Fibroblast of lung (primary cell): ENCODE results near the gene TEDC1. TPM values are rescaled to one million over a fixed set of nuclear protein-coding genes. Genes with fewer than 3 reads are reported as not detected.
"Not testable (repeated sequence)": the region's sequence is repeated elsewhere in the genome, so short reads cannot be mapped to it uniquely, and the experiment has no call there.

Experiments
- DNase-seq, 2 donors: peaks; one replicate each; pipeline versions ENCODE4 v3.0.0 to v3.0.0-alpha.2; 2010; ENCODE audit warnings: low read depth in 2 of 2
- H2AFZ ChIP-seq: 2 replicates; pipeline ENCODE4 v1.5.1; 2012; ENCODE audit warnings: low read length, control low read depth, inconsistent platforms
- H3K27ac ChIP-seq: 2 replicates; pipeline ENCODE4 v1.5.1; 2011; ENCODE audit warnings: low read length, control low read depth; ENCODE audit not compliant: insufficient read depth
- H3K27me3 ChIP-seq: 2 replicates; pipeline ENCODE4 v1.5.1; 2011; ENCODE audit warnings: mild to moderate bottlenecking, low read length; ENCODE audit not compliant: control insufficient read depth, insufficient read depth
- H3K36me3 ChIP-seq: 2 replicates; pipeline ENCODE4 v1.5.1; 2011; ENCODE audit warnings: low read length; ENCODE audit not compliant: control insufficient read depth, insufficient read depth
- H3K4me1 ChIP-seq: 2 replicates; pipeline ENCODE4 v1.5.1; 2011; ENCODE audit warnings: low read length; ENCODE audit not compliant: control insufficient read depth, insufficient read depth; ENCODE audit errors: extremely low read depth
- H3K4me2 ChIP-seq: 2 replicates; pipeline ENCODE4 v1.5.1; 2011; ENCODE audit warnings: low read length, control low read depth; ENCODE audit not compliant: insufficient read depth; ENCODE audit errors: extremely low read depth
- H3K4me3 ChIP-seq, 4 experiments: fragments of 200-600 bp in 1 of 4; sonication (generic) in 1 of 4; replicated peaks in 1 of 4; 2 replicates each; pipeline ENCODE4 v1.5.1; 2011 to 2016; ENCODE audit warnings: low read length in 4 of 4, low read depth in 3 of 4, mild to moderate bottlenecking in 3 of 4, control low read depth in 2 of 4, inconsistent platforms in 1 of 4, mixed read lengths in 1 of 4; ENCODE audit not compliant: insufficient read depth in 1 of 4; ENCODE audit errors: control extremely low read depth in 1 of 4
- H3K79me2 ChIP-seq: 2 replicates; pipeline ENCODE4 v1.5.1; 2012; ENCODE audit warnings: mild to moderate bottlenecking, low read length, inconsistent platforms; ENCODE audit not compliant: control insufficient read depth, insufficient read depth
- H3K9ac ChIP-seq: 2 replicates; pipeline ENCODE4 v1.5.1; 2011; ENCODE audit warnings: mild to moderate bottlenecking, low read length, control low read depth; ENCODE audit not compliant: insufficient read depth
- H3K9me3 ChIP-seq: 2 replicates; pipeline ENCODE4 v1.5.1; 2012; ENCODE audit warnings: low read depth, low read length; ENCODE audit not compliant: control insufficient read depth, insufficient read depth
- H4K20me1 ChIP-seq: 2 replicates; pipeline ENCODE4 v1.5.1; 2011; ENCODE audit warnings: low read length; ENCODE audit not compliant: control insufficient read depth, insufficient read depth; ENCODE audit errors: extremely low read depth
- CTCF ChIP-seq, 2 donors: IDR thresholded peaks in 1 of 2; conservative IDR thresholded peaks in 1 of 2; 1 replicate in 1 of 2; 2 replicates in 1 of 2; pipeline ENCODE4 v1.5.1; 2011 to 2012; ENCODE audit warnings: low read length in 2 of 2, control low read depth in 1 of 2, inconsistent platforms in 1 of 2, low read depth in 1 of 2, mild to moderate bottlenecking in 1 of 2
- EZH2 ChIP-seq: IDR thresholded peaks from 2 replicates; pipeline ENCODE4 v1.5.1; 2012; ENCODE audit warnings: low read length, control low read depth, mild to moderate bottlenecking; ENCODE audit errors: missing control alignments
- polyA plus RNA-seq, 2 donors: library from polyadenylated mRNA; depleted of rRNA in 1 of 2; stranded (reverse) in 1 of 2; unstranded in 1 of 2; fragments of >200 nt; gene quantifications; 2 replicates each; pipeline ENCODE4 v1.2.1, GENCODE V29; 2011 to 2012; ENCODE audit warnings: missing spikeins in 1 of 2
- total RNA-seq: library from RNA; depleted of rRNA; stranded (reverse); fragments of >200 nt; gene quantifications from 2 replicates; pipeline ENCODE4 v1.2.1, GENCODE V29; 2014

Gene TEDC1
- total and polyA plus RNA-seq, 2 donors (not counting 1 experiment from before 2014, with no cell fraction given): 0.69 to 2.5 TPM

DNA sequence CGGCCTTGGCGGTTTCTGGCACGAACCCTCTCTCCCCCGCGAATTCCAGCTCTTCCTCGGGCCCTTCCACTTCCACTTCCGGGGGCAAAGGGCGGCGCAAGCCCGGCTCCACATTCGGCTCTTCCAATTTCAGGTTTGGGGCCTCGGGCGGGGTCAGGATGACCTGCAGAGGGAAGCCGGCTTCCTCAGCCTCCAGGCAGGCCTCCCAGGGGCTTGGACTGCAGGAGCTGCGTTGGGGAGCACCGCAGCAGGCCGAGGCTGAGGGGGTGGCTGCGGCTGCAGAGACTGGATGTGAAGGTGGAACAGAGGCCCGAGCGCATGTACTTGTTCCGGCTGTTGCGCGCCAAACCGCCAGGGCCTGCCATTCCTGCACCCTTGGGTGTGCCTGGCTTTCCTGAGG is 56.0 kb downstream of the TEDC1 start:
- H3K27me3 ChIP-seq, H3K9ac ChIP-seq, H3K4me1 ChIP-seq, H3K36me3 ChIP-seq, H2AFZ ChIP-seq, H3K4me2 ChIP-seq, H3K79me2 ChIP-seq, DNase-seq, H4K20me1 ChIP-seq, H3K4me3 ChIP-seq, H3K9me3 ChIP-seq, H3K27ac ChIP-seq: not testable (repeated sequence)

DNA sequence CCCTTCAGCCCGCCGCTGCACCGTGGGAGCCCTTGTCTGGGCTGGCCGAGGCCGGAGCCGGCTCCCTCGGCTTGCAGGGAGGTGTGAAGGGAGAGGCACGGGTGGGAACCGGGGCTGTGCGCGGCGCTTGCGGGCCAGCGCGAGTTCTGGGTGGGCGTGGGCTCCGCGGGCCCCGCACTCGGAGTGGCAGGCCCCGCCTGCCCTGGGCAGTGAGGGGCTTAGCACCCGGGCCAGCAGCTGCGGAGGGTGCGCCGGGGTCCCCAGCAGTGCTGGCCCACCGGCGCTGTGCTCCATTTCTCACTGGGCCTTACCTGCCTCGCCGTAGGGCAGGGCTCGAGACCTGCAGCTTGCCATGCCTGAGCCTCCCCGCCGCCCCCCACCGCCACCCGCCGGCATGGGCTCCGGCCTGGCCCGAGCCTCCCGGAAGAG is 56.7 kb downstream of the TEDC1 start:
- no peak overlapping the region for H3K9ac ChIP-seq
- H3K79me2 ChIP-seq: no peaks in the 10 kb centered on the region
- no peaks in the 10 kb centered on the region for H3K36me3 ChIP-seq
- no peaks in the 10 kb centered on the region for H3K4me1 ChIP-seq
- H4K20me1 ChIP-seq: no peaks in the 10 kb centered on the region
- no peak overlapping the region for H3K4me2 ChIP-seq
- TF ChIP-seq CTCF (conservative IDR thresholded peaks at IDR 0.05 in 1 of 2, IDR thresholded peaks at IDR 0.05 in 1 of 2; ENCODE audit: low read depth in 1 of 2, low read length in 2 of 2) (no peak), EZH2 (no peak)
- H3K4me3 ChIP-seq: no peak overlapping the region
- no peak overlapping the region for H2AFZ ChIP-seq
- no peaks in the 10 kb centered on the region for H3K9me3 ChIP-seq
- H3K27ac ChIP-seq: no peak overlapping the region
- H3K27me3 ChIP-seq: no peaks in the 10 kb centered on the region
- no peak for DNase-seq

Other genes with a start within 250 kb of the TEDC1 start
- 39.5 and 49.9 TPM in 2 replicates for gene BTBD6, start 242.7 kb upstream of the TEDC1 start, total RNA-seq
- 31.9 and 44.9 TPM in 2 replicates for gene BTBD6, start 242.7 kb upstream of the TEDC1 start, polyA plus RNA-seq
- 26.5 and 33.4 TPM in 2 replicates for gene BRF1, start 190.2 kb upstream of the TEDC1 start, total RNA-seq
- gene BRF1, start 190.2 kb upstream of the TEDC1 start, polyA plus RNA-seq: 7.4 and 8.4 TPM in 2 replicates
- 36.2 and 52.5 TPM in 2 replicates for gene PACS2, start 176.5 kb upstream of the TEDC1 start, total RNA-seq
- gene PACS2, start 176.5 kb upstream of the TEDC1 start, polyA plus RNA-seq: 20.3 and 23.2 TPM in 2 replicates
- gene TEX22, start 92.7 kb upstream of the TEDC1 start, total RNA-seq: 0.33 and 0.51 TPM in 2 replicates
- gene TEX22, start 92.7 kb upstream of the TEDC1 start, polyA plus RNA-seq: 0.02 and 0.05 TPM in 2 replicates
- 27.2 and 29.7 TPM in 2 replicates for gene MTA1, start 71.4 kb upstream of the TEDC1 start, total RNA-seq
- 28.6 and 35.4 TPM in 2 replicates for gene MTA1, start 71.4 kb upstream of the TEDC1 start, polyA plus RNA-seq
- gene CRIP2, start 16.4 kb upstream of the TEDC1 start, total RNA-seq: 37.5 and 68.5 TPM in 2 replicates
- 58.9 and 59.8 TPM in 2 replicates for gene CRIP2, start 16.4 kb upstream of the TEDC1 start, polyA plus RNA-seq
- 1.3 and 3.0 TPM in 2 replicates for gene CRIP1, start 4.4 kb upstream of the TEDC1 start, total RNA-seq
- 2.5 and 5.2 TPM in 2 replicates for gene CRIP1, start 4.4 kb upstream of the TEDC1 start, polyA plus RNA-seq
- gene TMEM121, start 35.3 kb downstream of the TEDC1 start, total RNA-seq: 5.1 and 8.0 TPM in 2 replicates
- 0.30 and 0.45 TPM in 2 replicates for gene TMEM121, start 35.3 kb downstream of the TEDC1 start, polyA plus RNA-seq